ENCODE measurements around the gene PLEKHO1.

GRCh38 chr1:150162582-150162861 is 12.8 kb downstream of the PLEKHO1 start:
- TF ChIP-seq POLR2A (IDR thresholded peaks at IDR 0.05) (no peak), CTCF (IDR thresholded peaks at IDR 0.05) (no peak)

All from thyroid gland (tissue), 4 donors.